ENCODE data around the gene CLCN6. TPM values are rescaled to one million over a fixed set of nuclear protein-coding genes. Genes with fewer than 3 reads are reported as not detected.

Gene CLCN6
- polyA plus RNA-seq, 3 donors, result 3.8 to 37.1 (median 4.2) TPM

DNA sequence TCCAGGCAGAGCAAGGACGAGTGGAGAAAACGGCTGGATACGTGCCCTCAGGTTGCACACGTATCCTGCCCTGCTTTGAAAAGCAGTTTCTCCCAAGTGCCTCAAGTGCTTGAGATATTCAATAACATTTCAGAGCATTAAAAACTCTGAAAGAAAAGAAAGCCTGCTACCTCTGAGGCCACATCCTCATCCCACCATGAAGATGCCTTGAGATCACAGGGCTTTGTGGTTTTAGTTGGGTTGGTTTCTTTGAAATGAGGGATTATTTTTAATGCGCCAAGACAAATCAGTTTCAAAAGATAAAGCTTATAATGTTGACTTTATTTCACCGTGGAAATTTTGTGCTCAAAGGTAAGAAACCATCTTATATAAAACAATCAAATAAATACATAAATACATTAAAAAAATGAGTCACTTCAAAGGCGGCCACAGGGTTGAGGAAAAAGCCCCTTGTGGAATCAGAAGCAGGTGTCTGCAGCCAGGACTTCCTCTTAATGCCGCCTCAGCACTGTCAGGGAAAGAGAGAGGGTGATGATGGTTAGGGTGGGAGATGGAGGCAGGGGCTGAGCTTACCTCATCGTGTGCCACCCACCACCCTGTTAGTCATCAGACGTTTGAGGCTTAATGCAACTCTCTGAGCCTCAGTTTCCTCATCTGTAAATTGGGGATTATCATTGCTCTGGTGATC is 51.3 kb downstream of the CLCN6 start:
- DNase-seq, result peak in 1 of 3 donors; percentile 12
- 62% methylated on average over 4 of the region's 10 CpGs for WGBS (ENCODE audit: insufficient coverage)
- intact Hi-C loops (cut with micrococcal nuclease), result no loop called here
- no peaks in the 10 kb centered on the region for H3K36me3 ChIP-seq (replicated peaks in 1 of 2; ENCODE audit: control insufficient read depth in 1 of 2, insufficient read depth in 2 of 2, low read length in 2 of 2)
- H3K79me2 ChIP-seq (ENCODE audit: insufficient read depth, low read length), result no peaks in the 10 kb centered on the region
- H3K4me3 ChIP-seq (replicated peaks in 1 of 3; ENCODE audit: low read depth in 2 of 3, low read length in 3 of 3), result no peak overlapping the region
- H2AFZ ChIP-seq (ENCODE audit: insufficient read depth, low read depth, low read length, poor library complexity, severe bottlenecking), result no peak overlapping the region
- no peak overlapping the region for H3K9ac ChIP-seq (ENCODE audit: insufficient read depth, low read length, poor library complexity, severe bottlenecking)
- H3K27ac ChIP-seq (ENCODE audit: low read depth in 1 of 2, low read length in 2 of 2), result no peak overlapping the region
- peaks cover 31 to 47% of the 10 kb centered on the region in 2 donors for H3K27me3 ChIP-seq (ENCODE audit: control insufficient read depth in 2 of 2, insufficient read depth in 2 of 2, low read length in 2 of 2)
- H3K9me3 ChIP-seq (replicated peaks in 1 of 2; ENCODE audit: control insufficient read depth in 1 of 2, insufficient read depth in 1 of 2, low read length in 2 of 2), result peaks cover 0 to 7% of the 10 kb centered on the region in 2 donors
- H3K4me1 ChIP-seq (ENCODE audit: control insufficient read depth in 1 of 2, insufficient read depth in 2 of 2, low read length in 2 of 2), result no peaks in the 10 kb centered on the region
- no peaks in the 10 kb centered on the region for H4K20me1 ChIP-seq (ENCODE audit: insufficient read depth, low read length)
- TF ChIP-seq, protein P1, sequence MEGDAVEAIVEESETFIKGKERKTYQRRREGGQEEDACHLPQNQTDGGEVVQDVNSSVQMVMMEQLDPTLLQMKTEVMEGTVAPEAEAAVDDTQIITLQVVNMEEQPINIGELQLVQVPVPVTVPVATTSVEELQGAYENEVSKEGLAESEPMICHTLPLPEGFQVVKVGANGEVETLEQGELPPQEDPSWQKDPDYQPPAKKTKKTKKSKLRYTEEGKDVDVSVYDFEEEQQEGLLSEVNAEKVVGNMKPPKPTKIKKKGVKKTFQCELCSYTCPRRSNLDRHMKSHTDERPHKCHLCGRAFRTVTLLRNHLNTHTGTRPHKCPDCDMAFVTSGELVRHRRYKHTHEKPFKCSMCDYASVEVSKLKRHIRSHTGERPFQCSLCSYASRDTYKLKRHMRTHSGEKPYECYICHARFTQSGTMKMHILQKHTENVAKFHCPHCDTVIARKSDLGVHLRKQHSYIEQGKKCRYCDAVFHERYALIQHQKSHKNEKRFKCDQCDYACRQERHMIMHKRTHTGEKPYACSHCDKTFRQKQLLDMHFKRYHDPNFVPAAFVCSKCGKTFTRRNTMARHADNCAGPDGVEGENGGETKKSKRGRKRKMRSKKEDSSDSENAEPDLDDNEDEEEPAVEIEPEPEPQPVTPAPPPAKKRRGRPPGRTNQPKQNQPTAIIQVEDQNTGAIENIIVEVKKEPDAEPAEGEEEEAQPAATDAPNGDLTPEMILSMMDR (IDR thresholded peaks at IDR 0.05), result no peak
- H3K27me3 Mint-ChIP-seq (ENCODE audit: low read depth in 3 of 3), result peaks cover 47 to 56% (median 48%) of the 10 kb centered on the region in 3 donors
- no peaks in the 10 kb centered on the region for H3K36me3 Mint-ChIP-seq
- H3K27ac Mint-ChIP-seq, result no peak overlapping the region
- H3K4me2 ChIP-seq (replicated peaks; ENCODE audit: extremely low read depth, low read length, poor library complexity, severe bottlenecking), result no peak overlapping the region
- no peaks in the 10 kb centered on the region for H3K4me1 Mint-ChIP-seq
- H3K4me3 Mint-ChIP-seq, result peak overlapping the region in 1 of 2 donors; percentile 66
- peaks cover 0 to 13% (median 0%) of the 10 kb centered on the region in 7 donors for H3K9me3 Mint-ChIP-seq

GRCh38 chr1:11858158-11858557 is 52.2 kb downstream of the CLCN6 start:
- intact Hi-C loops (cut with micrococcal nuclease), result no loop called here
- Histone ChIP-seq H4K20me1 (ENCODE audit: insufficient read depth, low read length) (no peaks in the 10 kb centered on the region), H3K4me3 (replicated peaks in 1 of 3; ENCODE audit: low read depth in 2 of 3, low read length in 3 of 3) (no peak overlapping the region), H3K9ac (ENCODE audit: insufficient read depth, low read length, poor library complexity, severe bottlenecking) (no peak overlapping the region), H2AFZ (ENCODE audit: insufficient read depth, low read depth, low read length, poor library complexity, severe bottlenecking) (no peak overlapping the region), H3K27ac (ENCODE audit: low read depth in 1 of 2, low read length in 2 of 2) (no peak overlapping the region), H3K36me3 (replicated peaks in 1 of 2; ENCODE audit: control insufficient read depth in 1 of 2, insufficient read depth in 2 of 2, low read length in 2 of 2) (no peaks in the 10 kb centered on the region), H3K27me3 (ENCODE audit: control insufficient read depth in 2 of 2, insufficient read depth in 2 of 2, low read length in 2 of 2) (peaks cover 31 to 47% of the 10 kb centered on the region in 2 donors), H3K4me1 (ENCODE audit: control insufficient read depth in 1 of 2, insufficient read depth in 2 of 2, low read length in 2 of 2) (no peaks in the 10 kb centered on the region), H3K79me2 (ENCODE audit: insufficient read depth, low read length) (no peaks in the 10 kb centered on the region), H3K4me2 (replicated peaks; ENCODE audit: extremely low read depth, low read length, poor library complexity, severe bottlenecking) (no peak overlapping the region), H3K9me3 (replicated peaks in 1 of 2; ENCODE audit: control insufficient read depth in 1 of 2, insufficient read depth in 1 of 2, low read length in 2 of 2) (peaks cover 0 to 7% of the 10 kb centered on the region in 2 donors)
- peaks cover 6% of the 10 kb centered on the region for H3K4me1 Mint-ChIP-seq
- H3K27ac Mint-ChIP-seq, result no peak overlapping the region
- H3K4me3 Mint-ChIP-seq, result peak overlapping the region in 1 of 2 donors; percentile 67
- peaks cover 0 to 13% (median 0%) of the 10 kb centered on the region in 7 donors for H3K9me3 Mint-ChIP-seq
- TF ChIP-seq, protein P1 (IDR thresholded peaks at IDR 0.05), result no peak
- peaks cover 44 to 57% (median 50%) of the 10 kb centered on the region in 3 donors for H3K27me3 Mint-ChIP-seq (ENCODE audit: low read depth in 3 of 3)
- H3K36me3 Mint-ChIP-seq, result no peaks in the 10 kb centered on the region
- WGBS (ENCODE audit: insufficient coverage), result 85% methylated on average over 11 of the region's 14 CpGs
- DNase-seq, result no peak

Measured in CD14-positive monocyte (primary cell).